Breast epithelium (tissue), 3 donors: Measurements from ENCODE around the gene GJA1.
"Not testable (repeated sequence)": the region's sequence is repeated elsewhere in the genome, so short reads cannot be mapped to it uniquely, and the experiment has no call there.

Experiments used
- POLR2A ChIP-seq: fragments of 450-650 bp; IDR thresholded peaks from one replicate; pipeline ENCODE4 v1.6.1; 2016; ENCODE audit warnings: antibody characterized with exemption, mild to moderate bottlenecking, moderate library complexity
- POLR2AphosphoS5 ChIP-seq, 3 donors: sonication (generic); formaldehyde crosslinking; IDR thresholded peaks; one replicate each; pipeline ENCODE4 v1.6.1; 2017; ENCODE audit warnings: antibody characterized with exemption in 3 of 3
- TF ChIP-seq, protein P1 (sequence below), 3 donors: fragments of 450-650 bp; IDR thresholded peaks; one replicate each; pipeline ENCODE4 v1.5.1; 2016 to 2017; ENCODE audit warnings: antibody characterized with exemption in 3 of 3, mild to moderate bottlenecking in 3 of 3, moderate library complexity in 3 of 3

DNA sequence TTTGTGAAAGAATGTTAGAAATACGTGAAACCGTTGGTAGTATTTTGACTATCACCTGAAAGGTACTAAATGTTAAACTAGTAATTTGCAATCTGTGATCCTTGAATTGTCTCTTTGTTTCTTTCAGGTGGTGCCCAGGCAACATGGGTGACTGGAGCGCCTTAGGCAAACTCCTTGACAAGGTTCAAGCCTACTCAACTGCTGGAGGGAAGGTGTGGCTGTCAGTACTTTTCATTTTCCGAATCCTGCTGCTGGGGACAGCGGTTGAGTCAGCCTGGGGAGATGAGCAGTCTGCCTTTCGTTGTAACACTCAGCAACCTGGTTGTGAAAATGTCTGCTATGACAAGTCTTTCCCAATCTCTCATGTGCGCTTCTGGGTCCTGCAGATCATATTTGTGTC, 11.3 kb downstream of the GJA1 start:
- TF ChIP-seq, protein P1, sequence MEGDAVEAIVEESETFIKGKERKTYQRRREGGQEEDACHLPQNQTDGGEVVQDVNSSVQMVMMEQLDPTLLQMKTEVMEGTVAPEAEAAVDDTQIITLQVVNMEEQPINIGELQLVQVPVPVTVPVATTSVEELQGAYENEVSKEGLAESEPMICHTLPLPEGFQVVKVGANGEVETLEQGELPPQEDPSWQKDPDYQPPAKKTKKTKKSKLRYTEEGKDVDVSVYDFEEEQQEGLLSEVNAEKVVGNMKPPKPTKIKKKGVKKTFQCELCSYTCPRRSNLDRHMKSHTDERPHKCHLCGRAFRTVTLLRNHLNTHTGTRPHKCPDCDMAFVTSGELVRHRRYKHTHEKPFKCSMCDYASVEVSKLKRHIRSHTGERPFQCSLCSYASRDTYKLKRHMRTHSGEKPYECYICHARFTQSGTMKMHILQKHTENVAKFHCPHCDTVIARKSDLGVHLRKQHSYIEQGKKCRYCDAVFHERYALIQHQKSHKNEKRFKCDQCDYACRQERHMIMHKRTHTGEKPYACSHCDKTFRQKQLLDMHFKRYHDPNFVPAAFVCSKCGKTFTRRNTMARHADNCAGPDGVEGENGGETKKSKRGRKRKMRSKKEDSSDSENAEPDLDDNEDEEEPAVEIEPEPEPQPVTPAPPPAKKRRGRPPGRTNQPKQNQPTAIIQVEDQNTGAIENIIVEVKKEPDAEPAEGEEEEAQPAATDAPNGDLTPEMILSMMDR (IDR thresholded peaks at IDR 0.05) = not testable (repeated sequence)
- TF ChIP-seq POLR2AphosphoS5 (IDR thresholded peaks at IDR 0.05); POLR2A: not testable (repeated sequence)
